H9 (cell line): ENCODE data around the gene LTBP2. TPM values are rescaled to one million over a fixed set of nuclear protein-coding genes. Genes with fewer than 3 reads are reported as not detected.

ENCODE experiments used
- DNase-seq: peaks from one replicate; pipeline ENCODE4 v3.0.0-alpha.2; 2017
- H2AFZ ChIP-seq: one replicate; pipeline ENCODE4 v1.6.1; 2013; ENCODE audit warnings: mild to moderate bottlenecking, low read length, control low read depth, moderate library complexity
- H2AK5ac ChIP-seq: 2 replicates; pipeline ENCODE4 v1.6.1; 2013; ENCODE audit warnings: low read length, control low read depth, mixed read lengths; ENCODE audit not compliant: insufficient read length
- H2BK120ac ChIP-seq: one replicate; pipeline ENCODE4 v1.6.1; 2013; ENCODE audit warnings: low read depth, mild to moderate bottlenecking, low read length, control low read depth, inconsistent platforms; ENCODE audit not compliant: poor library complexity, severe bottlenecking
- H2BK12ac ChIP-seq: 2 replicates; pipeline ENCODE4 v1.6.1; 2013; ENCODE audit warnings: low read length, control low read depth, mixed read lengths, low read depth; ENCODE audit not compliant: insufficient read length
- H2BK15ac ChIP-seq: 2 replicates; pipeline ENCODE4 v1.6.1; 2013; ENCODE audit warnings: low read depth, low read length, control low read depth
- H2BK20ac ChIP-seq: one replicate; pipeline ENCODE4 v1.6.1; 2013; ENCODE audit warnings: low read depth, mild to moderate bottlenecking, low read length, control low read depth, inconsistent platforms; ENCODE audit not compliant: poor library complexity, severe bottlenecking
- H2BK5ac ChIP-seq: 2 replicates; pipeline ENCODE4 v1.6.1; 2013; ENCODE audit warnings: low read length, control low read depth, mixed read lengths; ENCODE audit not compliant: insufficient read length
- H3K14ac ChIP-seq: 2 replicates; pipeline ENCODE4 v1.6.1; 2013; ENCODE audit warnings: low read length, control low read depth; ENCODE audit not compliant: insufficient read depth
- H3K18ac ChIP-seq: 2 replicates; pipeline ENCODE4 v1.6.1; 2013; ENCODE audit warnings: low read depth, mild to moderate bottlenecking, mixed read lengths, low read length, control low read depth; ENCODE audit not compliant: insufficient read length
- H3K23ac ChIP-seq: 2 replicates; pipeline ENCODE4 v1.6.1; 2013; ENCODE audit warnings: low read length, control low read depth, mixed read lengths, low read depth; ENCODE audit not compliant: insufficient read length
- H3K23me2 ChIP-seq: 2 replicates; pipeline ENCODE4 v1.6.1; 2013; ENCODE audit warnings: low read depth, mild to moderate bottlenecking, mixed read lengths, low read length, control low read depth; ENCODE audit not compliant: insufficient read length, poor library complexity, severe bottlenecking
- H3K27ac ChIP-seq: 2 replicates; pipeline ENCODE4 v1.5.1; 2013; ENCODE audit warnings: low read length, control low read depth, mixed read lengths, low read depth; ENCODE audit not compliant: insufficient read length
- H3K27me3 ChIP-seq: 2 replicates; pipeline ENCODE4 v1.6.1; 2013; ENCODE audit warnings: low read length, control low read depth, inconsistent platforms; ENCODE audit not compliant: insufficient read depth
- H3K4ac ChIP-seq: 2 replicates; pipeline ENCODE4 v1.6.1; 2013; ENCODE audit warnings: low read depth, mild to moderate bottlenecking, control low read depth, inconsistent platforms, low read length, moderate library complexity
- H3K4me1 ChIP-seq: 2 replicates; pipeline ENCODE4 v1.6.1; 2013; ENCODE audit warnings: low read length, control low read depth, inconsistent platforms; ENCODE audit not compliant: insufficient read depth
- H3K4me2 ChIP-seq: 2 replicates; pipeline ENCODE4 v1.6.1; 2013; ENCODE audit warnings: low read length, control low read depth, mixed read lengths; ENCODE audit not compliant: insufficient read length, insufficient read depth
- H3K56ac ChIP-seq: 2 replicates; pipeline ENCODE4 v1.6.1; 2013; ENCODE audit warnings: low read depth, mild to moderate bottlenecking, mixed read lengths, low read length, control low read depth; ENCODE audit not compliant: insufficient read length
- H3K79me1 ChIP-seq: 2 replicates; pipeline ENCODE4 v1.6.1; 2013; ENCODE audit warnings: low read depth, mild to moderate bottlenecking, moderate library complexity, low read length, control low read depth, inconsistent platforms; ENCODE audit not compliant: insufficient read depth, poor library complexity, severe bottlenecking
- H3K79me2 ChIP-seq: 2 replicates; pipeline ENCODE4 v1.6.1; 2013; ENCODE audit warnings: low read length, control low read depth, inconsistent platforms; ENCODE audit not compliant: insufficient read depth
- H3K9ac ChIP-seq: 2 replicates; pipeline ENCODE4 v1.6.1; 2013; ENCODE audit warnings: low read length, control low read depth, mixed read lengths; ENCODE audit not compliant: insufficient read length; ENCODE audit errors: extremely low read depth
- H3K9me3 ChIP-seq: one replicate; pipeline ENCODE4 v1.6.1; 2013; ENCODE audit warnings: low read depth, low read length, inconsistent platforms; ENCODE audit not compliant: control insufficient read depth
- H3T11ph ChIP-seq: one replicate; pipeline ENCODE4 v1.6.1; 2013; ENCODE audit warnings: mild to moderate bottlenecking, low read length, control low read depth, inconsistent platforms
- H4K20me1 ChIP-seq: one replicate; pipeline ENCODE4 v1.6.1; 2013; ENCODE audit not compliant: control insufficient read depth, insufficient read length, insufficient read depth
- H4K5ac ChIP-seq: 2 replicates; pipeline ENCODE4 v1.6.1; 2013; ENCODE audit warnings: low read depth, mild to moderate bottlenecking, mixed read lengths, low read length, control low read depth; ENCODE audit not compliant: insufficient read length
- H4K8ac ChIP-seq: replicated peaks from 2 replicates; pipeline ENCODE4 v1.6.1; 2013; ENCODE audit warnings: low read length, control low read depth, mixed read lengths, low read depth; ENCODE audit not compliant: insufficient read length
- H4K91ac ChIP-seq: 2 replicates; pipeline ENCODE4 v1.6.1; 2013; ENCODE audit warnings: low read depth, mild to moderate bottlenecking, moderate library complexity, mixed read lengths, low read length, control low read depth; ENCODE audit not compliant: insufficient read length
- H3K27ac Mint-ChIP-seq, 3 experiments: 2 replicates in 2 of 3; 3 replicates in 1 of 3; pipeline ENCODE4 v1.8.0; 2020 to 2021; ENCODE audit warnings: mixed read lengths in 3 of 3, mild to moderate bottlenecking in 1 of 3, moderate library complexity in 1 of 3
- H3K27me3 Mint-ChIP-seq: 2 replicates; pipeline ENCODE4 v1.8.0; 2021; ENCODE audit warnings: low read depth, mild to moderate bottlenecking, moderate library complexity, mixed read lengths
- H3K36me3 Mint-ChIP-seq, 3 experiments: 2 replicates in 2 of 3; 3 replicates in 1 of 3; pipeline ENCODE4 v1.8.0; 2020 to 2021; ENCODE audit warnings: low read depth in 3 of 3, mixed read lengths in 3 of 3; ENCODE audit not compliant: insufficient read depth in 1 of 3
- H3K4me1 Mint-ChIP-seq, 2 experiments: 2 replicates each; pipeline ENCODE4 v1.8.0; 2020; ENCODE audit warnings: mixed read lengths in 2 of 2
- H3K4me3 Mint-ChIP-seq, 2 experiments: 2 replicates in 1 of 2; 3 replicates in 1 of 2; pipeline ENCODE4 v1.8.0; 2020 to 2021; ENCODE audit warnings: mild to moderate bottlenecking in 2 of 2, mixed read lengths in 2 of 2, moderate library complexity in 1 of 2
- H3K9me3 Mint-ChIP-seq, 2 experiments: 2 replicates in 1 of 2; 3 replicates in 1 of 2; pipeline ENCODE4 v1.8.0; 2020; ENCODE audit warnings: mild to moderate bottlenecking in 2 of 2, mixed read lengths in 2 of 2, moderate library complexity in 1 of 2
- WGBS: extraction: QIAGEN DNeasy Blood & Tissue Kit; methylation state at CpG from one replicate; pipeline ENCODE4 v1.1.7; 2013; ENCODE audit warnings: missing lambda C conversion rate, low lambda C conversion rate, mixed read lengths; ENCODE audit not compliant: insufficient read length; ENCODE audit errors: extremely low coverage; 5-methylcytosine and 5-hydroxymethylcytosine counted together
- total RNA-seq: library from RNA; stranded (reverse); gene quantifications from 2 replicates; pipeline ENCODE4 v1.2.1, GENCODE V29; 2021
- TF ChIP-seq, protein P1 (sequence below): fragments of 200-600 bp; sonication (generic); conservative IDR thresholded peaks from 3 replicates; pipeline ENCODE4 v1.8.0; 2021; ENCODE audit warnings: antibody characterized with exemption, mild to moderate bottlenecking

LTBP2 gene
- total RNA-seq, 1 experiment from 2014 or later: 0.77 TPM

GRCh38 chr14:74526854-74527585 lies 85.0 kb downstream of the LTBP2 start:
- no peaks in the 10 kb centered on the region for H3K79me1 ChIP-seq
- H3K4me2 ChIP-seq: no peak overlapping the region
- no peak overlapping the region for H3K4ac ChIP-seq
- H3K27me3 Mint-ChIP-seq: peaks cover 6% of the 10 kb centered on the region
- no peak overlapping the region for H3K23ac ChIP-seq
- H3K27me3 ChIP-seq: no peaks in the 10 kb centered on the region
- no peaks in the 10 kb centered on the region for H3K4me1 ChIP-seq
- H3K36me3 Mint-ChIP-seq: no peaks in the 10 kb centered on the region
- H3K4me1 Mint-ChIP-seq: peaks cover 17 to 32% of the 10 kb centered on the region in 2 experiments
- no peak overlapping the region for H2BK15ac ChIP-seq
- peak overlapping the region; percentile 10; the same call in 1 of the 2 replicates for H3K14ac ChIP-seq
- H3K9me3 ChIP-seq: no peaks in the 10 kb centered on the region
- no peak overlapping the region for H2BK12ac ChIP-seq
- H3K9ac ChIP-seq: no peak overlapping the region
- TF ChIP-seq, protein P1, sequence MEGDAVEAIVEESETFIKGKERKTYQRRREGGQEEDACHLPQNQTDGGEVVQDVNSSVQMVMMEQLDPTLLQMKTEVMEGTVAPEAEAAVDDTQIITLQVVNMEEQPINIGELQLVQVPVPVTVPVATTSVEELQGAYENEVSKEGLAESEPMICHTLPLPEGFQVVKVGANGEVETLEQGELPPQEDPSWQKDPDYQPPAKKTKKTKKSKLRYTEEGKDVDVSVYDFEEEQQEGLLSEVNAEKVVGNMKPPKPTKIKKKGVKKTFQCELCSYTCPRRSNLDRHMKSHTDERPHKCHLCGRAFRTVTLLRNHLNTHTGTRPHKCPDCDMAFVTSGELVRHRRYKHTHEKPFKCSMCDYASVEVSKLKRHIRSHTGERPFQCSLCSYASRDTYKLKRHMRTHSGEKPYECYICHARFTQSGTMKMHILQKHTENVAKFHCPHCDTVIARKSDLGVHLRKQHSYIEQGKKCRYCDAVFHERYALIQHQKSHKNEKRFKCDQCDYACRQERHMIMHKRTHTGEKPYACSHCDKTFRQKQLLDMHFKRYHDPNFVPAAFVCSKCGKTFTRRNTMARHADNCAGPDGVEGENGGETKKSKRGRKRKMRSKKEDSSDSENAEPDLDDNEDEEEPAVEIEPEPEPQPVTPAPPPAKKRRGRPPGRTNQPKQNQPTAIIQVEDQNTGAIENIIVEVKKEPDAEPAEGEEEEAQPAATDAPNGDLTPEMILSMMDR: peak; percentile 42; the same call in 2 of the 3 replicates
- H3K79me2 ChIP-seq: no peaks in the 10 kb centered on the region
- no peak overlapping the region for H3K27ac Mint-ChIP-seq
- H3K56ac ChIP-seq: no peak overlapping the region
- DNase-seq: peak; percentile 66
- H4K5ac ChIP-seq: no peak overlapping the region
- H2BK5ac ChIP-seq: no peak overlapping the region
- H2BK20ac ChIP-seq: no peak overlapping the region
- no peak overlapping the region for H3K27ac ChIP-seq
- no peaks in the 10 kb centered on the region for H4K20me1 ChIP-seq
- H3K9me3 Mint-ChIP-seq: no peaks in the 10 kb centered on the region
- no peak overlapping the region for H2AK5ac ChIP-seq
- WGBS: no CpG with 5 or more reads among the region's 10 CpGs
- no peak overlapping the region for H2BK120ac ChIP-seq
- H4K91ac ChIP-seq: no peak overlapping the region
- no peak overlapping the region for H2AFZ ChIP-seq
- no peaks in the 10 kb centered on the region for H3K23me2 ChIP-seq
- no peak overlapping the region for H4K8ac ChIP-seq
- H3K4me3 Mint-ChIP-seq: no peak overlapping the region
- no peak overlapping the region for H3K18ac ChIP-seq
- H3T11ph ChIP-seq: no peak overlapping the region
